Activated T-cell treated with anti-CD3 and anti-CD28 coated beads, Interleukin-2, amount 50 U/mL, for 24 hours (primary cell): ENCODE data around the gene HNRNPCL4.
"Not testable (repeated sequence)": the region's sequence is repeated elsewhere in the genome, so short reads cannot be mapped to it uniquely, and the experiment has no call there.

ENCODE experiments used
- DNase-seq: peaks from one replicate; pipeline ENCODE4 v3.0.0-alpha.2; 2020
- H3K27ac Mint-ChIP-seq: 2 replicates; pipeline ENCODE4 v1.8.0; 2020; ENCODE audit warnings: mild to moderate bottlenecking, mixed read lengths
- H3K27me3 Mint-ChIP-seq: 2 replicates; pipeline ENCODE4 v1.8.0; 2020; ENCODE audit warnings: mixed read lengths
- H3K36me3 Mint-ChIP-seq: 2 replicates; pipeline ENCODE4 v1.8.0; 2020; ENCODE audit warnings: low read depth, mixed read lengths
- H3K4me1 Mint-ChIP-seq: 2 replicates; pipeline ENCODE4 v1.8.0; 2020; ENCODE audit warnings: low read depth, mixed read lengths
- H3K4me3 Mint-ChIP-seq: 2 replicates; pipeline ENCODE4 v1.8.0; 2020; ENCODE audit warnings: mild to moderate bottlenecking, moderate library complexity, mixed read lengths
- H3K9me3 Mint-ChIP-seq: 2 replicates; pipeline ENCODE4 v1.8.0; 2020; ENCODE audit warnings: mixed read lengths

The HNRNPCL4 gene

GRCh38 chr1:13165531-13165930 is at the start of gene HNRNPCL4:
TSS of gene HNRNPCL4 (minus strand) at chr1:13165631. CDS start at chr1:13165467, 164 bp downstream.
- H3K9me3 Mint-ChIP-seq, H3K4me1 Mint-ChIP-seq, H3K4me3 Mint-ChIP-seq, H3K27ac Mint-ChIP-seq, H3K27me3 Mint-ChIP-seq, DNase-seq, H3K36me3 Mint-ChIP-seq: not testable (repeated sequence)

GRCh38 chr1:13208712-13209111 is 43.3 kb upstream of the HNRNPCL4 start:
- H3K4me1 Mint-ChIP-seq, H3K27ac Mint-ChIP-seq, H3K4me3 Mint-ChIP-seq, H3K27me3 Mint-ChIP-seq, H3K9me3 Mint-ChIP-seq, H3K36me3 Mint-ChIP-seq, DNase-seq: not testable (repeated sequence)

- H3K9me3 Mint-ChIP-seq, H3K27me3 Mint-ChIP-seq, H3K27ac Mint-ChIP-seq, H3K4me3 Mint-ChIP-seq, DNase-seq, H3K4me1 Mint-ChIP-seq, H3K36me3 Mint-ChIP-seq: not testable (repeated sequence)
Observed at GRCh38 chr1:13201309-13201708, 35.9 kb upstream of the HNRNPCL4 start, which contains the start of gene PRAMEF13. TSS of gene PRAMEF13 (minus strand) at chr1:13201409. CDS start at chr1:13199589, 1,820 bp downstream.

- H3K4me1 Mint-ChIP-seq, H3K4me3 Mint-ChIP-seq, H3K27ac Mint-ChIP-seq, H3K27me3 Mint-ChIP-seq, DNase-seq, H3K9me3 Mint-ChIP-seq, H3K36me3 Mint-ChIP-seq: not testable (repeated sequence)
Observed at GRCh38 chr1:13171548-13171947, 6.1 kb upstream of the HNRNPCL4 start, which contains the start of gene PRAMEF9. TSS of gene PRAMEF9 (plus strand) at chr1:13171848. CDS start at chr1:13175281, 3,433 bp downstream.

GRCh38 chr1:13155909-13156308 is 9.5 kb downstream of the HNRNPCL4 start, which contains the start of gene PRAMEF26:
TSS of gene PRAMEF26 (minus strand) at chr1:13156009. CDS start at chr1:13153095, 2,914 bp downstream.
- H3K4me1 Mint-ChIP-seq, H3K36me3 Mint-ChIP-seq, H3K27me3 Mint-ChIP-seq, H3K4me3 Mint-ChIP-seq, DNase-seq, H3K27ac Mint-ChIP-seq, H3K9me3 Mint-ChIP-seq: not testable (repeated sequence)

GRCh38 chr1:13116754-13117153 is 48.7 kb downstream of the HNRNPCL4 start, which contains the start of gene HNRNPCL2:
TSS of gene HNRNPCL2 (minus strand) at chr1:13116854. CDS start at chr1:13116400, 454 bp downstream.
- H3K9me3 Mint-ChIP-seq, H3K27ac Mint-ChIP-seq, DNase-seq, H3K4me1 Mint-ChIP-seq, H3K36me3 Mint-ChIP-seq, H3K4me3 Mint-ChIP-seq: not testable (repeated sequence)
- H3K27me3 Mint-ChIP-seq: peaks cover 23% of the 10 kb centered on the region
